Panc1 (cell line): Measurements from ENCODE around the gene COX6A1.

Source experiments
- REST ChIP-seq, 2 experiments: IDR thresholded peaks; 2 replicates each; pipeline ENCODE4 v1.6.1; 2011 to 2012; ENCODE audit warnings: low read depth in 2 of 2, control low read depth in 1 of 2, low read length in 1 of 2, mild to moderate bottlenecking in 1 of 2, moderate library complexity in 1 of 2; ENCODE audit not compliant: insufficient read depth in 1 of 2
- SIN3A ChIP-seq: IDR thresholded peaks from 2 replicates; pipeline ENCODE4 v1.6.1; 2012; ENCODE audit warnings: low read depth, mild to moderate bottlenecking, low read length, moderate library complexity, borderline replicate concordance; ENCODE audit not compliant: insufficient read depth
- TF ChIP-seq, protein P1 (sequence below): fragments of 450-650 bp; IDR thresholded peaks from 2 replicates; pipeline ENCODE4 v1.5.1; 2017; ENCODE audit warnings: mild to moderate bottlenecking

DNA sequence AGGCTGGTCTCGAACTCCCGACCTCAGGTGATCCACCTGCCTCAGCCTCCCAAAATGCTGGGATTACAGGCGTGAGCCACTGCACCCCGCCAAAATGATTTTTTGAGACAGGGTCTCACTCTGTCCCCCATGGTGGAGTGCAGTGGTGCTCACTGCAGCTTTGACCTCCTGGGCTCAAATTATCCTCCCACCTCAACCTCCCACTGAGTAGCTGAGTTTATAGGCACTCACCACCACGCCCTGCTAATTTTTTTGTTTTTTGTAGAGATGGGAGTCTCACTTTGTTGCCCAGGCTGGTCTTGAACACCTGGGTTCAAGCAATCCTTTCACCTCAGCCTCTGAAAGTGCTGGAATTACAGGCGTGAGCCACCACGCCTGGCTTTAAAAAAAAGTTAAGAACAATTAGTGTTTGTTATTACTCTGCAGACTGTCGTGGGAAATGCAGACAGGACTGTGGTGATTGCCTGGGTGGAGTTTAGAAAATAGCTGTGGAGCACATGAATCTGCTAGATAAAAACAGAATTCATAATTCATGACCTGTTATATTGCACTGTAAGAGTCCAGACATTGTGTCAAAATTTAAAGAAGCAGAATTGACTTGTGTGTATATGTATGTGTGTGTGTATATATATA, 9.2 kb upstream of the COX6A1 start:
- no peak for TF ChIP-seq REST (IDR thresholded peaks at IDR 0.05; ENCODE audit: insufficient read depth in 1 of 2, low read depth in 2 of 2, low read length in 1 of 2)
- TF ChIP-seq, protein P1, sequence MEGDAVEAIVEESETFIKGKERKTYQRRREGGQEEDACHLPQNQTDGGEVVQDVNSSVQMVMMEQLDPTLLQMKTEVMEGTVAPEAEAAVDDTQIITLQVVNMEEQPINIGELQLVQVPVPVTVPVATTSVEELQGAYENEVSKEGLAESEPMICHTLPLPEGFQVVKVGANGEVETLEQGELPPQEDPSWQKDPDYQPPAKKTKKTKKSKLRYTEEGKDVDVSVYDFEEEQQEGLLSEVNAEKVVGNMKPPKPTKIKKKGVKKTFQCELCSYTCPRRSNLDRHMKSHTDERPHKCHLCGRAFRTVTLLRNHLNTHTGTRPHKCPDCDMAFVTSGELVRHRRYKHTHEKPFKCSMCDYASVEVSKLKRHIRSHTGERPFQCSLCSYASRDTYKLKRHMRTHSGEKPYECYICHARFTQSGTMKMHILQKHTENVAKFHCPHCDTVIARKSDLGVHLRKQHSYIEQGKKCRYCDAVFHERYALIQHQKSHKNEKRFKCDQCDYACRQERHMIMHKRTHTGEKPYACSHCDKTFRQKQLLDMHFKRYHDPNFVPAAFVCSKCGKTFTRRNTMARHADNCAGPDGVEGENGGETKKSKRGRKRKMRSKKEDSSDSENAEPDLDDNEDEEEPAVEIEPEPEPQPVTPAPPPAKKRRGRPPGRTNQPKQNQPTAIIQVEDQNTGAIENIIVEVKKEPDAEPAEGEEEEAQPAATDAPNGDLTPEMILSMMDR, result no peak
- TF ChIP-seq SIN3A, result no peak
